NB4 (cell line): ENCODE measurements around the gene CD8B.

ENCODE experiments used
- DNase-seq: peaks from one replicate; pipeline ENCODE4 v3.0.0; 2010; ENCODE audit warnings: low read depth
- H3K4me3 ChIP-seq: one replicate; pipeline ENCODE4 v1.5.1; 2011; ENCODE audit warnings: mild to moderate bottlenecking, low read depth, low read length, moderate library complexity
- MYC ChIP-seq: IDR thresholded peaks from 2 replicates; pipeline ENCODE4 v1.6.1; 2011; ENCODE audit warnings: low read depth, low read length
- POLR2A ChIP-seq: IDR thresholded peaks from 2 replicates; pipeline ENCODE4 v1.6.1; 2011; ENCODE audit warnings: mild to moderate bottlenecking; ENCODE audit not compliant: insufficient read length; ENCODE audit errors: extremely low read depth
- TF ChIP-seq, protein P1 (sequence below): IDR thresholded peaks from one replicate; pipeline ENCODE4 v1.5.1; 2012; ENCODE audit warnings: low read depth, low read length
- TF ChIP-seq, protein P2 (sequence below): IDR thresholded peaks from 2 replicates; pipeline ENCODE4 v1.6.1; 2011; ENCODE audit warnings: low read depth, low read length

The CD8B gene

DNA sequence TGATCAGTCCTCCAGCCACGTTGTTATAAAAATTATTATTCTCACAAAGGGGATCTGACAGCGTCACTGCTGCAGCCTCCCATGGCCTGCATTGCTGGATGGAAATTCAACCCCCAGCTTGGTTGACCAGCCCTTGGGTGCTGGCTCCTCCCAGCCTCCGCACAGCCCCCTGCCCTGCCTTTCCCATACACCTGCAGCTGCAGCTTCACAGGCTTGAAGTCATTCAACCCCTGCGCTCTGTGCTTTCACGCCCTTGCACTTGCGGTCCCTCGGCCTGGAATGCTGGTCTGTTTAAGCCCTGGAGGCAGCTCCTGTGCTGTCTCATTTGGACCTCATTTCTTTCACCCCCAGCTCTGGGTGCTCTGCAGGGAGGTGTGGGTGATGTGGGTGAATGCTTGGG lies 70.1 kb downstream of the CD8B start:
- DNase-seq = no peak
- H3K4me3 ChIP-seq = peak overlapping the region; percentile 49
- TF ChIP-seq POLR2A (no peak), MYC (no peak)
- TF ChIP-seq, protein P1, sequence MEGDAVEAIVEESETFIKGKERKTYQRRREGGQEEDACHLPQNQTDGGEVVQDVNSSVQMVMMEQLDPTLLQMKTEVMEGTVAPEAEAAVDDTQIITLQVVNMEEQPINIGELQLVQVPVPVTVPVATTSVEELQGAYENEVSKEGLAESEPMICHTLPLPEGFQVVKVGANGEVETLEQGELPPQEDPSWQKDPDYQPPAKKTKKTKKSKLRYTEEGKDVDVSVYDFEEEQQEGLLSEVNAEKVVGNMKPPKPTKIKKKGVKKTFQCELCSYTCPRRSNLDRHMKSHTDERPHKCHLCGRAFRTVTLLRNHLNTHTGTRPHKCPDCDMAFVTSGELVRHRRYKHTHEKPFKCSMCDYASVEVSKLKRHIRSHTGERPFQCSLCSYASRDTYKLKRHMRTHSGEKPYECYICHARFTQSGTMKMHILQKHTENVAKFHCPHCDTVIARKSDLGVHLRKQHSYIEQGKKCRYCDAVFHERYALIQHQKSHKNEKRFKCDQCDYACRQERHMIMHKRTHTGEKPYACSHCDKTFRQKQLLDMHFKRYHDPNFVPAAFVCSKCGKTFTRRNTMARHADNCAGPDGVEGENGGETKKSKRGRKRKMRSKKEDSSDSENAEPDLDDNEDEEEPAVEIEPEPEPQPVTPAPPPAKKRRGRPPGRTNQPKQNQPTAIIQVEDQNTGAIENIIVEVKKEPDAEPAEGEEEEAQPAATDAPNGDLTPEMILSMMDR = no peak
- TF ChIP-seq, protein P2, sequence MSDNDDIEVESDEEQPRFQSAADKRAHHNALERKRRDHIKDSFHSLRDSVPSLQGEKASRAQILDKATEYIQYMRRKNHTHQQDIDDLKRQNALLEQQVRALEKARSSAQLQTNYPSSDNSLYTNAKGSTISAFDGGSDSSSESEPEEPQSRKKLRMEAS = no peak

DNA sequence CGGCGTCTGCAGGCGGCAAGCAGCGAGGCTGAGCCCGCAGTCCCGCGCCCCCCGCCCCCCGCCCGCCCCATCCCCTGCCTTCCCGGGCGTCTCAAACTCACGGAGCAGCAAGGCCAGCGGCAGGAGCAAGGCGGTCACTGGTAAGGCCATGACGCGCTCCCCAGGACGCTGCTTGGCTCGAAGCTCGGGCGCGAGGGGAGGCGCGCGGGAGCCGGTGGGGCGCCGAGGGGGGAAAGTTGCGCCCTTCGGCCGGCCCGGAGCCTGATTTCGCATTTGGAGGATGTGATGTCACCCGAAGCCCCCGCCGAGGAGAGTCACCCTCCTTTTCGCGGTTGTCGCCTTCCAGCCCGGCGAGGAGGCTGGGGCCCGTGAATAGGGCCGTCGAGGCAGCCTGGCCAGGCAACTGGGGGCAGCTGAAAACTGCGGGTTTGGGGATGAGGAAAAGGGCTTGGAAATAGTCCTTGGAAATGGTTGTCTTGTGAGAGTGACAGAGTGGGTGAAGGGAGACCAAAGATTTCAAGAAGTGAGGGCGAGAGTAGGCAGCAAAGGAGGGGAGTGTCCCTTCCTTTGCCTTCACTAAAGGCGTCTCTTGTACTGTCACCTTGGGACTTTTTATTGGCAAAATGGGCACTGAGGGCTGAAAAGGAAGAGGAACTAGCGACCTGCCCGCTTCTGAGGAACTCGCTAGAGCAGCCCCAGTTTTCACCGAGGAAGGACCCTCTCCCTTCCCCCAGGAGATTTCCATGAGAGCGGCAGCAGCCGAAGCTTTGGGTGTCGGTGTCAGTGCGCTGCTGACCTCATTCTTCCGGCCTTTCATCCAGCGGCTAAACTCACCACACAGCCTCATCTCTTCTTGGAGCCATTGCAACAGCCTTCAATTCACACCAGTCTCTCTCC lies 70.8 kb downstream of the CD8B start, which contains the start of gene CD8A:
Gene CD8A, minus strand, starts transcription at position 238 of the 897 bp plus-strand sequence. Its CDS starts 88 bp downstream, at position 150.
- H3K4me3 ChIP-seq = peak within 1 kb of the TSS; percentile 49
- DNase-seq = peak; percentile 72
- TF ChIP-seq, protein P2 = no peak
- TF ChIP-seq, protein P1 = no peak
- TF ChIP-seq MYC = no peak
- TF ChIP-seq POLR2A = no peak

DNA sequence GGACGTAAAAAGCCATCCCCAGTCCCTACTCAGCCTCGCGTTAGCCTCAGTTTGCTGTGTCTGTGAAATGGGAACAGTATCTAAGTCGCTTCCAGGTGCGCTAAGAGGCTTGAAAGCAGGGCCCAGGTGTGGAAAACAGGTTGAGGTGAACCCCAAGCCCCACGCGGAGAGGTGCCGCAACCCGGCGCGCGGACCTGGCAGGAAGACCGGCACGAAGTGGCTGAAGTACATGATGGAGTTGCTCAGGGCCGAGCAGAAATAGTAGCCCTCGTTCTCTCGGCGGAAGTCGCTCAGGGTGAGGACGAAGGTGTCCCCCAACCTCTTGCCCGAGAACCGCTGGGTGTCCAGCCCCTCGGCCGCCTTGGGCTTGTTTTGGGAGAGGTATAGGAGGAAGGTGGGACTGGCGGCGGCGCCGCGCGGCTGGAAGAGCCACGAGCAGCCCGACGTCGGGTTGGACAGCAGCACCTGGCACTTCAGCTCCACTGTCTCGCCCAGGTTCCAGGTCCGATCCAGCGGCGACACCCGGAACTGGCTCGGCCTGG lies 71.5 kb downstream of the CD8B start:
- no peak for DNase-seq
- no peak overlapping the region for H3K4me3 ChIP-seq

GRCh38 chr2:86789687-86790133 lies 72.0 kb downstream of the CD8B start:
- no peak overlapping the region for H3K4me3 ChIP-seq
- TF ChIP-seq, protein P2 = no peak
- TF ChIP-seq MYC (no peak), POLR2A (no peak)
- TF ChIP-seq, protein P1 = no peak
- DNase-seq = no peak

More for the DNA sequence above, 71.5 kb downstream of the CD8B start:
- TF ChIP-seq, protein P1 = no peak
- no peak for TF ChIP-seq POLR2A
- TF ChIP-seq MYC = no peak
- TF ChIP-seq, protein P2 = no peak

- DNase-seq = no peak
- no peak for TF ChIP-seq MYC
- TF ChIP-seq, protein P1 = no peak
- TF ChIP-seq, protein P2 = no peak
- no peak for TF ChIP-seq POLR2A
- H3K4me3 ChIP-seq = no peak overlapping the region
Measured at GRCh38 chr2:86788881-86789686, 72.6 kb downstream of the CD8B start.
